ENCODE results near the gene B9D1. TPM values are rescaled to one million over a fixed set of nuclear protein-coding genes. Genes with fewer than 3 reads are reported as not detected.

The B9D1 gene
- total RNA-seq, 1 experiment from 2014 or later, result 33.8 TPM

GRCh38 chr17:19305256-19305655 is 57.3 kb downstream of the B9D1 start:
- no peak for DNase-seq (ENCODE audit: low read depth)

GRCh38 chr17:19304751-19305150 is 57.8 kb downstream of the B9D1 start:
- no peak for DNase-seq (ENCODE audit: low read depth)

- DNase-seq (ENCODE audit: low read depth), result peak; percentile 62
Measured at GRCh38 chr17:19304209-19304608, 58.3 kb downstream of the B9D1 start.

GRCh38 chr17:19303367-19303776 is 59.2 kb downstream of the B9D1 start:
- no peak for DNase-seq (ENCODE audit: low read depth)

- no peak for DNase-seq (ENCODE audit: low read depth)
Measured at GRCh38 chr17:19302791-19303331, 59.7 kb downstream of the B9D1 start.

GRCh38 chr17:19301973-19302372 is 60.5 kb downstream of the B9D1 start:
- no peak for DNase-seq (ENCODE audit: low read depth)

- DNase-seq (ENCODE audit: low read depth), result no peak
Measured at GRCh38 chr17:19301274-19301951, 61.1 kb downstream of the B9D1 start.

GRCh38 chr17:19299866-19300265 is 62.7 kb downstream of the B9D1 start:
- no peak for DNase-seq (ENCODE audit: low read depth)

GRCh38 chr17:19299214-19299747 is 63.2 kb downstream of the B9D1 start:
- no peak for DNase-seq (ENCODE audit: low read depth)

- DNase-seq (ENCODE audit: low read depth), result no peak
Measured at GRCh38 chr17:19298569-19299213, 63.8 kb downstream of the B9D1 start.

GRCh38 chr17:19296786-19297778 is 65.4 kb downstream of the B9D1 start:
- no peak for DNase-seq (ENCODE audit: low read depth)

GRCh38 chr17:19295473-19296135 is 66.9 kb downstream of the B9D1 start:
- DNase-seq (ENCODE audit: low read depth), result no peak

GRCh38 chr17:19294443-19294842 is 68.1 kb downstream of the B9D1 start:
- no peak for DNase-seq (ENCODE audit: low read depth)

Small RNA genes lying within 50 kb of the gene (small RNA-seq; reads per million reads assigned to genes)
- 0.36 reads per million, percentile 41 among the genes with 10 or more reads in this experiment for gene MIR1180

Other genes with a start within 250 kb of the B9D1 start
- gene GRAPL, start 235.1 kb downstream of the B9D1 start, total RNA-seq (2014; rRNA removed; shearing (Covaris generic)), result not detected in 2 replicates
- gene EPN2, start 125.4 kb downstream of the B9D1 start, total RNA-seq (2014; rRNA removed; shearing (Covaris generic)), result 13.5 and 15.8 TPM in 2 replicates
- gene MAPK7, start 15.8 kb upstream of the B9D1 start, total RNA-seq (2014; rRNA removed; shearing (Covaris generic)), result 4.9 and 8.6 TPM in 2 replicates
- gene MFAP4, start 24.5 kb upstream of the B9D1 start, total RNA-seq (2014; rRNA removed; shearing (Covaris generic)), result not detected in 2 replicates
- 0.27 TPM in 1 of 2 replicates, not detected in the other for gene RNF112, start 48.5 kb upstream of the B9D1 start, total RNA-seq (2014; rRNA removed; shearing (Covaris generic))
- not detected in 2 replicates for gene SLC47A1, start 171.1 kb upstream of the B9D1 start, total RNA-seq (2014; rRNA removed; shearing (Covaris generic))